ENCODE results near the gene THY1. TPM values are rescaled to one million over a fixed set of nuclear protein-coding genes. Genes with fewer than 3 reads are reported as not detected.

THY1 gene
- total RNA-seq, 2 experiments from 2014 or later: not detected

DNA sequence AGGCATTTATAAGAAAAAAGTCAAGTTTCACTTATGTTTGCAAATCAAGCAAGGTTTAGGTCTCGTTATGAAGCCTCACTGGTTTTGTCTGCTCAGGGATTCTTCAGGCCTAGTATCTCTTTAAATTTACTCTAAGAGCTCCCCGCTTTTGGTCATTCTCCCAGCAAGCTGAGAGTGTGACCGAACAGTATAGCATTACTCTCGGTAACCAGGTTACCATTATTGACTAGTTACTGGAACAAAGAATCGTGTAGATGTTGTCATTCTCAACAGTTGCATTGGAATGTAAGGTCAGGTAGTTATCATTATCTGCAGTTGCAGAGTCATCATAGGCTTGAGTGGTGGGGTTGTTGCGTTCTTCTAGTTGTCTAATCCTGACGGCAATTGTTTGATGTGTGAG lies 31.7 kb downstream of the THY1 start:
- BruUV-seq (replicated peaks): no TSS peak
- no peak for TF ChIP-seq CTCF (conservative IDR thresholded peaks at IDR 0.05; ENCODE audit: low read length)
- TF ChIP-seq EZH2phosphoT487 (IDR thresholded peaks at IDR 0.05; ENCODE audit: borderline replicate concordance, low read depth, low read length): no peak
- Histone ChIP-seq H3K4me1 (ENCODE audit: insufficient read depth, low read length, poor library complexity, severe bottlenecking) (no peaks in the 10 kb centered on the region), H3K9me2 (ENCODE audit: insufficient read depth, low read length) (no peaks in the 10 kb centered on the region), H4K20me1 (ENCODE audit: insufficient read depth, low read length) (no peaks in the 10 kb centered on the region), H3K4me2 (ENCODE audit: low read length) (no peak overlapping the region), H3K27ac (ENCODE audit: low read depth, low read length, poor library complexity, severe bottlenecking) (no peak overlapping the region), H2AFZ (ENCODE audit: low read length) (no peak overlapping the region), H3K79me2 (ENCODE audit: insufficient read depth, low read depth, low read length) (no peaks in the 10 kb centered on the region), H3K9me3 (ENCODE audit: low read length) (no peaks in the 10 kb centered on the region), H3K36me3 (ENCODE audit: insufficient read depth, low read length) (no peaks in the 10 kb centered on the region), H3K4me3 (ENCODE audit: low read depth, low read length, poor library complexity, severe bottlenecking) (no peak overlapping the region)
- ChIA-PET CTCF (ENCODE audit: unreplicated experiment) (no interaction called here), POLR2A (interaction anchor here (0.5 to 0.7 kb wide), 3 partner anchors 44 to 674 kb away, joined by 3 read pairs; no protein-coding TSS in a partner anchor)
- intact Hi-C loops (cut with micrococcal nuclease; ENCODE audit: unreplicated experiment): no loop called here
- DNase-seq (ENCODE audit: low spot score): no peak

DNA sequence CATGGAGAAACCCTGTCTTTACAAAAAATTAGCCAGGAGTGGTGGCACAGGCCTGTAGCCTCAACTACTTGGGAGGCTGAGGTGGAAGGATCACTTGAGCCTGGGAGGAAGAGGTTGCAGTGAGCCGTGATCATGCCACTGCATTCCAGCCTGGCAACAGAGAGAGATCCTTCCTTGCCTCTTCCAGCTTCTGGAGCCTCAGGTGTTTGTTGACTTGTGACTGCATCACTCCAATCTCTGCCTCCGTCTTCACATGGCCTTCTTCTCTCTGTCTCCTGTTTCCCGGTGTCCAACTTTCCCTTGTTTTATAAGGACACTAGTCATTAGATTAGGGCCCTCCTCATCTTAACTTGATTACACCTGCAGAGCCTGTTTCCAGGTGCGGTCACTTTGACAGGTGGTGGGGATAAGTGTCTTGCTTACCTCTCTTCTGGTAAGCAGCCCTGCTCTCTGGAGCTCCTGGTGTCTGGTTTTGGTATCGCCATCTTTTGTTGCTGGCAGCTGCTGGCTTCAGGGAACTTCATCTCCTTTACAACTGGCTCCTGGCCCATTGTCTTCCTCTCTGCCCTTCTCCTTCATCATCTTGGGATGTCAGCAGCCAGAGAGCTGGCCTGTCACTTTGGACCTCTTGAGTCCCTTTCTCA lies 33.2 kb downstream of the THY1 start:
- Histone ChIP-seq H3K4me1 (ENCODE audit: insufficient read depth, low read length, poor library complexity, severe bottlenecking) (no peaks in the 10 kb centered on the region), H3K79me2 (ENCODE audit: insufficient read depth, low read depth, low read length) (no peaks in the 10 kb centered on the region), H4K20me1 (ENCODE audit: insufficient read depth, low read length) (no peaks in the 10 kb centered on the region), H3K4me2 (ENCODE audit: low read length) (no peak overlapping the region), H3K9me2 (ENCODE audit: insufficient read depth, low read length) (no peaks in the 10 kb centered on the region), H2AFZ (ENCODE audit: low read length) (no peak overlapping the region), H3K9me3 (ENCODE audit: low read length) (no peaks in the 10 kb centered on the region), H3K36me3 (ENCODE audit: insufficient read depth, low read length) (no peaks in the 10 kb centered on the region), H3K4me3 (ENCODE audit: low read depth, low read length, poor library complexity, severe bottlenecking) (no peak overlapping the region), H3K27ac (ENCODE audit: low read depth, low read length, poor library complexity, severe bottlenecking) (no peak overlapping the region)
- intact Hi-C loops (cut with micrococcal nuclease; ENCODE audit: unreplicated experiment): no loop called here
- CTCF ChIA-PET (ENCODE audit: unreplicated experiment): no interaction called here
- BruUV-seq (replicated peaks): no TSS peak
- peak; percentile 69 for TF ChIP-seq CTCF (conservative IDR thresholded peaks at IDR 0.05; ENCODE audit: low read length)
- TF ChIP-seq EZH2phosphoT487 (IDR thresholded peaks at IDR 0.05; ENCODE audit: borderline replicate concordance, low read depth, low read length): no peak
- POLR2A ChIA-PET: no interaction called here
- DNase-seq (ENCODE audit: low spot score): peak; percentile 40

DNA sequence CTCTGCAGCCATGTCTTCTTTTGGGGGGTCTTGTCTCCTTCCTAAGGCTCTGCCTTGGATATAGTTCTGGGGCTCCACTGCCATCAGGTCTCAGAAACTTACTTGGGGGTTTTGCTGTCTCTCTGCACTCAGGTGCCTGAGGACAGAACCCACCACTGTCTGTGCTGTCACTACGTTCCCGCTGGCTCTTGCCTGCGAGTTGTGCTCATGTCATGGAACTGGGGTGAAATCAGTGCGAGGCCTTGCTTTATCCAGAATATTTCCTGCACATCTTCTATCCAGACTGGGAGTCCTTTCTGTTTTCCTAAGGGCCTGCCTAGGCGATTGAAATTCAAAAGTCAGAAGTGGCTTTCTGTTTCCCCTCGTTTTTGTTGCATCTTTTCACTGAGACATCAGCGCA lies 34.9 kb downstream of the THY1 start:
- Histone ChIP-seq H2AFZ (ENCODE audit: low read length) (no peak overlapping the region), H3K9me2 (ENCODE audit: insufficient read depth, low read length) (no peaks in the 10 kb centered on the region), H3K79me2 (ENCODE audit: insufficient read depth, low read depth, low read length) (no peaks in the 10 kb centered on the region), H3K27ac (ENCODE audit: low read depth, low read length, poor library complexity, severe bottlenecking) (no peak overlapping the region), H3K4me1 (ENCODE audit: insufficient read depth, low read length, poor library complexity, severe bottlenecking) (no peaks in the 10 kb centered on the region), H4K20me1 (ENCODE audit: insufficient read depth, low read length) (no peaks in the 10 kb centered on the region), H3K4me3 (ENCODE audit: low read depth, low read length, poor library complexity, severe bottlenecking) (no peak overlapping the region), H3K36me3 (ENCODE audit: insufficient read depth, low read length) (no peaks in the 10 kb centered on the region), H3K4me2 (ENCODE audit: low read length) (no peak overlapping the region), H3K9me3 (ENCODE audit: low read length) (no peaks in the 10 kb centered on the region)
- no TSS peak for BruUV-seq (replicated peaks)
- no peak for DNase-seq (ENCODE audit: low spot score)
- POLR2A ChIA-PET: no interaction called here
- intact Hi-C loops (cut with micrococcal nuclease; ENCODE audit: unreplicated experiment): no loop called here
- CTCF ChIA-PET (ENCODE audit: unreplicated experiment): interaction anchor here (0.6 kb wide), 1 partner anchor 154 kb away, joined by 5 read pairs; no protein-coding TSS in a partner anchor
- TF ChIP-seq EZH2phosphoT487 (IDR thresholded peaks at IDR 0.05; ENCODE audit: borderline replicate concordance, low read depth, low read length) (no peak), CTCF (conservative IDR thresholded peaks at IDR 0.05; ENCODE audit: low read length) (no peak)

Data from OCI-LY7 (cell line).